ENCODE data around the gene SLIT3. TPM values are rescaled to one million over a fixed set of nuclear protein-coding genes. Genes with fewer than 3 reads are reported as not detected.

SLIT3 gene
- total and polyA plus RNA-seq, 2 experiments from 2014 or later = 0.59 to 0.71 TPM

DNA sequence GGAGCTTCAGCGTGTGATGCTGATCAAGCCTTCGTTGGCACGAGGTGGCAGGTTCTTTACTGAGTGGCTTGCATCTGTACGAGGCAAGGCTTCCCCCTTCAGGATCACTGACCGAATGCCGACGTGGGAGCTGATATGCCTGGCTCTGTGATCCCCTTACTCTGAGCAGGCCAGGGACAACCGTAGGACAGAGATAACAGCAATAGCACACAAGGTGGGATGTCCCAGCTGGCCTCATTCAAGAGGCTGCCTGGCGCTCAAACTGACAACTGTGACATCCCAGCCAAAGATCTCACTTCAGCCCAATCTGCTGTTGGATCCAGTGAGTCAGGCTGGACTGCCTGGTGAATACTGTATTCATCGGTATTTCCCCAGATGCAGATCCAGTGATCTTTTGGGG, 522.4 kb downstream of the SLIT3 start:
- Mint-ChIP-seq H3K36me3 (ENCODE audit: low read depth) (no peaks in the 10 kb centered on the region), H3K27ac (no peak overlapping the region), H3K4me1 (peaks cover 2% of the 10 kb centered on the region; the same call in 1 of the 3 replicates), H3K4me3 (no peak overlapping the region), H3K9me3 (no peaks in the 10 kb centered on the region), H3K27me3 (ENCODE audit: insufficient read depth, low read depth, poor library complexity) (peaks cover 11% of the 10 kb centered on the region)
- H3K36me3 ChIP-seq (ENCODE audit: insufficient read depth) = no peaks in the 10 kb centered on the region
- H4K20me1 ChIP-seq (replicated peaks; ENCODE audit: insufficient read depth) = no peaks in the 10 kb centered on the region
- no peak overlapping the region for H3K4me3 ChIP-seq
- no peaks in the 10 kb centered on the region for H3F3A ChIP-seq (replicated peaks; ENCODE audit: low read depth)
- H3K27ac ChIP-seq (ENCODE audit: low read depth) = no peak overlapping the region
- H3K9me2 ChIP-seq (ENCODE audit: insufficient read depth) = 0 out of 2 replicates have a peak, but pooled peaks cover 8% of the 10 kb centered on the region
- H3K4me2 ChIP-seq = no peak overlapping the region
- H3K4me1 ChIP-seq (ENCODE audit: insufficient read depth) = no peaks in the 10 kb centered on the region
- no peaks in the 10 kb centered on the region for H3K27me3 ChIP-seq (ENCODE audit: insufficient read depth)
- no peaks in the 10 kb centered on the region for H3K79me2 ChIP-seq (replicated peaks; ENCODE audit: insufficient read depth)
- TF ChIP-seq STAT1 (IDR thresholded peaks at IDR 0.05; ENCODE audit: unreplicated experiment) (no peak), EZH2phosphoT487 (IDR thresholded peaks at IDR 0.05; ENCODE audit: unreplicated experiment) (no peak), ZNF114 (CRISPR knock-in tag; IDR thresholded peaks at IDR 0.05) (no peak), NANOG (IDR thresholded peaks at IDR 0.05; ENCODE audit: borderline replicate concordance) (no peak), POLR2AphosphoS5 (IDR thresholded peaks at IDR 0.05; ENCODE audit: low read depth) (no peak), ZNF331 (CRISPR knock-in tag; IDR thresholded peaks at IDR 0.05; ENCODE audit: low read depth) (no peak), JUNB (IDR thresholded peaks at IDR 0.05; ENCODE audit: unreplicated experiment) (no peak), EZH2 (IDR thresholded peaks at IDR 0.05; ENCODE audit: low read depth, unreplicated experiment) (no peak), CREB1 (CRISPR knock-in tag; IDR thresholded peaks at IDR 0.05; ENCODE audit: low read depth) (no peak)
- TF ChIP-seq, protein P1, sequence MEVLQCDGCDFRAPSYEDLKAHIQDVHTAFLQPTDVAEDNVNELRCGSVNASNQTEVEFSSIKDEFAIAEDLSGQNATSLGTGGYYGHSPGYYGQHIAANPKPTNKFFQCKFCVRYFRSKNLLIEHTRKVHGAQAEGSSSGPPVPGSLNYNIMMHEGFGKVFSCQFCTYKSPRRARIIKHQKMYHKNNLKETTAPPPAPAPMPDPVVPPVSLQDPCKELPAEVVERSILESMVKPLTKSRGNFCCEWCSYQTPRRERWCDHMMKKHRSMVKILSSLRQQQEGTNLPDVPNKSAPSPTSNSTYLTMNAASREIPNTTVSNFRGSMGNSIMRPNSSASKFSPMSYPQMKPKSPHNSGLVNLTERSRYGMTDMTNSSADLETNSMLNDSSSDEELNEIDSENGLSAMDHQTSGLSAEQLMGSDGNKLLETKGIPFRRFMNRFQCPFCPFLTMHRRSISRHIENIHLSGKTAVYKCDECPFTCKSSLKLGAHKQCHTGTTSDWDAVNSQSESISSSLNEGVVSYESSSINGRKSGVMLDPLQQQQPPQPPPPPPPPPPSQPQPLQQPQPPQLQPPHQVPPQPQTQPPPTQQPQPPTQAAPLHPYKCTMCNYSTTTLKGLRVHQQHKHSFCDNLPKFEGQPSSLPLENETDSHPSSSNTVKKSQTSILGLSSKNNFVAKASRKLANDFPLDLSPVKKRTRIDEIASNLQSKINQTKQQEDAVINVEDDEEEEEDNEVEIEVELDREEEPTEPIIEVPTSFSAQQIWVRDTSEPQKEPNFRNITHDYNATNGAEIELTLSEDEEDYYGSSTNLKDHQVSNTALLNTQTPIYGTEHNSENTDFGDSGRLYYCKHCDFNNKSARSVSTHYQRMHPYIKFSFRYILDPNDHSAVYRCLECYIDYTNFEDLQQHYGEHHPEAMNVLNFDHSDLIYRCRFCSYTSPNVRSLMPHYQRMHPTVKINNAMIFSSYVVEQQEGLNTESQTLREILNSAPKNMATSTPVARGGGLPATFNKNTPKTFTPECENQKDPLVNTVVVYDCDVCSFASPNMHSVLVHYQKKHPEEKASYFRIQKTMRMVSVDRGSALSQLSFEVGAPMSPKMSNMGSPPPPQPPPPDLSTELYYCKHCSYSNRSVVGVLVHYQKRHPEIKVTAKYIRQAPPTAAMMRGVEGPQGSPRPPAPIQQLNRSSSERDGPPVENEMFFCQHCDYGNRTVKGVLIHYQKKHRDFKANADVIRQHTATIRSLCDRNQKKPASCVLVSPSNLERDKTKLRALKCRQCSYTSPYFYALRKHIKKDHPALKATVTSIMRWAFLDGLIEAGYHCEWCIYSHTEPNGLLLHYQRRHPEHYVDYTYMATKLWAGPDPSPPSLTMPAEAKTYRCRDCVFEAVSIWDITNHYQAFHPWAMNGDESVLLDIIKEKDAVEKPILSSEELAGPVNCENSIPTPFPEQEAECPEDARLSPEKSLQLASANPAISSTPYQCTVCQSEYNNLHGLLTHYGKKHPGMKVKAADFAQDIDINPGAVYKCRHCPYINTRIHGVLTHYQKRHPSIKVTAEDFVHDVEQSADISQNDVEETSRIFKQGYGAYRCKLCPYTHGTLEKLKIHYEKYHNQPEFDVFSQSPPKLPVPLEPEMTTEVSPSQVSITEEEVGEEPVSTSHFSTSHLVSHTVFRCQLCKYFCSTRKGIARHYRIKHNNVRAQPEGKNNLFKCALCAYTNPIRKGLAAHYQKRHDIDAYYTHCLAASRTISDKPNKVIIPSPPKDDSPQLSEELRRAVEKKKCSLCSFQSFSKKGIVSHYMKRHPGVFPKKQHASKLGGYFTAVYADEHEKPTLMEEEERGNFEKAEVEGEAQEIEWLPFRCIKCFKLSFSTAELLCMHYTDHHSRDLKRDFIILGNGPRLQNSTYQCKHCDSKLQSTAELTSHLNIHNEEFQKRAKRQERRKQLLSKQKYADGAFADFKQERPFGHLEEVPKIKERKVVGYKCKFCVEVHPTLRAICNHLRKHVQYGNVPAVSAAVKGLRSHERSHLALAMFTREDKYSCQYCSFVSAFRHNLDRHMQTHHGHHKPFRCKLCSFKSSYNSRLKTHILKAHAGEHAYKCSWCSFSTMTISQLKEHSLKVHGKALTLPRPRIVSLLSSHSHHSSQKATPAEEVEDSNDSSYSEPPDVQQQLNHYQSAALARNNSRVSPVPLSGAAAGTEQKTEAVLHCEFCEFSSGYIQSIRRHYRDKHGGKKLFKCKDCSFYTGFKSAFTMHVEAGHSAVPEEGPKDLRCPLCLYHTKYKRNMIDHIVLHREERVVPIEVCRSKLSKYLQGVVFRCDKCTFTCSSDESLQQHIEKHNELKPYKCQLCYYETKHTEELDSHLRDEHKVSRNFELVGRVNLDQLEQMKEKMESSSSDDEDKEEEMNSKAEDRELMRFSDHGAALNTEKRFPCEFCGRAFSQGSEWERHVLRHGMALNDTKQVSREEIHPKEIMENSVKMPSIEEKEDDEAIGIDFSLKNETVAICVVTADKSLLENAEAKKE (CRISPR knock-in tag; IDR thresholded peaks at IDR 0.05) = no peak
- TF ChIP-seq, protein P2, sequence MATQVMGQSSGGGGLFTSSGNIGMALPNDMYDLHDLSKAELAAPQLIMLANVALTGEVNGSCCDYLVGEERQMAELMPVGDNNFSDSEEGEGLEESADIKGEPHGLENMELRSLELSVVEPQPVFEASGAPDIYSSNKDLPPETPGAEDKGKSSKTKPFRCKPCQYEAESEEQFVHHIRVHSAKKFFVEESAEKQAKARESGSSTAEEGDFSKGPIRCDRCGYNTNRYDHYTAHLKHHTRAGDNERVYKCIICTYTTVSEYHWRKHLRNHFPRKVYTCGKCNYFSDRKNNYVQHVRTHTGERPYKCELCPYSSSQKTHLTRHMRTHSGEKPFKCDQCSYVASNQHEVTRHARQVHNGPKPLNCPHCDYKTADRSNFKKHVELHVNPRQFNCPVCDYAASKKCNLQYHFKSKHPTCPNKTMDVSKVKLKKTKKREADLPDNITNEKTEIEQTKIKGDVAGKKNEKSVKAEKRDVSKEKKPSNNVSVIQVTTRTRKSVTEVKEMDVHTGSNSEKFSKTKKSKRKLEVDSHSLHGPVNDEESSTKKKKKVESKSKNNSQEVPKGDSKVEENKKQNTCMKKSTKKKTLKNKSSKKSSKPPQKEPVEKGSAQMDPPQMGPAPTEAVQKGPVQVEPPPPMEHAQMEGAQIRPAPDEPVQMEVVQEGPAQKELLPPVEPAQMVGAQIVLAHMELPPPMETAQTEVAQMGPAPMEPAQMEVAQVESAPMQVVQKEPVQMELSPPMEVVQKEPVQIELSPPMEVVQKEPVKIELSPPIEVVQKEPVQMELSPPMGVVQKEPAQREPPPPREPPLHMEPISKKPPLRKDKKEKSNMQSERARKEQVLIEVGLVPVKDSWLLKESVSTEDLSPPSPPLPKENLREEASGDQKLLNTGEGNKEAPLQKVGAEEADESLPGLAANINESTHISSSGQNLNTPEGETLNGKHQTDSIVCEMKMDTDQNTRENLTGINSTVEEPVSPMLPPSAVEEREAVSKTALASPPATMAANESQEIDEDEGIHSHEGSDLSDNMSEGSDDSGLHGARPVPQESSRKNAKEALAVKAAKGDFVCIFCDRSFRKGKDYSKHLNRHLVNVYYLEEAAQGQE (IDR thresholded peaks at IDR 0.05; ENCODE audit: unreplicated experiment) = no peak
- no peak for DNase-seq (ENCODE audit: low spot score)
- no peak overlapping the region for H2AFZ ChIP-seq
- ATAC-seq = no peak

Measured in GM23338 (cell line).